ENCODE measurements around the gene MYO1G. TPM values are rescaled to one million over a fixed set of nuclear protein-coding genes. Genes with fewer than 3 reads are reported as not detected.

MYO1G gene
- total RNA-seq, 1 donor from 2014 or later, result 154 TPM

GRCh38 chr7:44976746-44977196 lies 2.0 kb downstream of the MYO1G start:
- intact Hi-C loops (cut with micrococcal nuclease), result loop anchor here (1.0 kb wide), 1 partner anchor 10 kb away; no protein-coding TSS in a partner anchor
- H3K36me3 Mint-ChIP-seq (ENCODE audit: low read depth), result peaks cover 60% of the 10 kb centered on the region

GRCh38 chr7:44976040-44976745 lies 2.6 kb downstream of the MYO1G start:
- peak overlapping the region; percentile 92 for H3K27ac Mint-ChIP-seq
- H3K9me3 Mint-ChIP-seq, result no peaks in the 10 kb centered on the region
- peaks cover 56% of the 10 kb centered on the region for H3K4me1 Mint-ChIP-seq
- ChIA-PET CTCF (interaction anchor here (0.7 kb wide), 1 partner anchor 160 kb away, joined by 4 read pairs; no protein-coding TSS in a partner anchor), POLR2A (interaction anchor here (0.6 to 13.0 kb wide), 3 partner anchors 10 to 1047 kb away, joined by 3 to 325 read pairs (median 4); partner anchors contain the start of gene CCM2)
- DNase-seq (no peak), ATAC-seq (ENCODE audit: low read depth) (no peak)
- TF ChIP-seq CTCF (IDR thresholded peaks at IDR 0.05), result no peak
- peaks cover 64% of the 10 kb centered on the region for H3K36me3 Mint-ChIP-seq (ENCODE audit: low read depth)
- no peaks in the 10 kb centered on the region for H3K27me3 Mint-ChIP-seq
- intact Hi-C loops (cut with micrococcal nuclease), result no loop called here
- peak overlapping the region; percentile 28 for H3K4me3 Mint-ChIP-seq

More at GRCh38 chr7:44976746-44977196, 2.0 kb downstream of the MYO1G start:
- POLR2A ChIA-PET, result interaction anchor here (1.0 to 13.0 kb wide), 4 partner anchors 9 to 51 kb away, joined by 3 to 325 read pairs (median 54); partner anchors contain the start of gene CCM2
- Mint-ChIP-seq H3K4me3 (peak overlapping the region; percentile 92), H3K4me1 (peaks cover 61% of the 10 kb centered on the region), H3K9me3 (no peaks in the 10 kb centered on the region), H3K27me3 (no peaks in the 10 kb centered on the region), H3K27ac (peak overlapping the region; percentile 92)
- no peak for ATAC-seq (ENCODE audit: low read depth)
- CTCF ChIA-PET, result no interaction called here
- TF ChIP-seq CTCF (IDR thresholded peaks at IDR 0.05), result no peak
- DNase-seq, result no peak

GRCh38 chr7:44975331-44976039 lies 3.3 kb downstream of the MYO1G start:
- intact Hi-C loops (cut with micrococcal nuclease), result no loop called here
- peaks cover 49% of the 10 kb centered on the region for H3K4me1 Mint-ChIP-seq
- DNase-seq, result no peak
- ChIA-PET POLR2A (interaction anchor here (0.6 to 13.0 kb wide), 8 partner anchors 10 to 1047 kb away, joined by 3 to 325 read pairs (median 4); partner anchors contain the start of gene CCM2), CTCF (interaction anchor here (0.7 to 4.9 kb wide), 3 partner anchors 23 to 161 kb away, joined by 4 to 100 read pairs (median 21); partner anchors contain the start of gene CCM2)
- H3K9me3 Mint-ChIP-seq, result no peaks in the 10 kb centered on the region
- TF ChIP-seq CTCF (IDR thresholded peaks at IDR 0.05), result no peak
- H3K27me3 Mint-ChIP-seq, result no peaks in the 10 kb centered on the region
- H3K27ac Mint-ChIP-seq, result peak overlapping the region; percentile 7
- H3K4me3 Mint-ChIP-seq, result no peak overlapping the region
- peaks cover 65% of the 10 kb centered on the region for H3K36me3 Mint-ChIP-seq (ENCODE audit: low read depth)
- no peak for ATAC-seq (ENCODE audit: low read depth)

- peak overlapping the region; percentile 66 for H3K27ac Mint-ChIP-seq
- peaks cover 40% of the 10 kb centered on the region for H3K4me1 Mint-ChIP-seq
- H3K36me3 Mint-ChIP-seq (ENCODE audit: low read depth), result peaks cover 72% of the 10 kb centered on the region
- ChIA-PET POLR2A (interaction anchor here (0.9 to 4.6 kb wide), 8 partner anchors 9 to 161 kb away, joined by 3 to 42 read pairs (median 6); partner anchors contain the start of genes CCM2, H2AZ2 and TBRG4), CTCF (interaction anchor here (0.7 to 4.9 kb wide), 8 partner anchors 15 to 162 kb away, joined by 3 to 100 read pairs (median 14); partner anchors contain the start of gene CCM2)
- no peak for TF ChIP-seq CTCF (IDR thresholded peaks at IDR 0.05)
- DNase-seq (no peak), ATAC-seq (ENCODE audit: low read depth) (no peak)
- H3K9me3 Mint-ChIP-seq, result no peaks in the 10 kb centered on the region
- no peaks in the 10 kb centered on the region for H3K27me3 Mint-ChIP-seq
- intact Hi-C loops (cut with micrococcal nuclease), result no loop called here
- H3K4me3 Mint-ChIP-seq, result no peak overlapping the region
Observed at GRCh38 chr7:44974549-44974948, 4.3 kb downstream of the MYO1G start.

Data from activated B cell treated with CpG ODN at 0.5 μM for 24 hours (primary cell).